NCI-H2171 treated with DMSO at 0.1 percent for 48 hours (cell line): Measurements from ENCODE around the gene NR0B1.

Experiments
- DNase-seq: peaks from one replicate; lab custom pipeline; 2025; lab: John Stamatoyannopoulos, UW

NR0B1 gene

GRCh38 chrX:30270639-30271038 is 38.6 kb downstream of the NR0B1 start:
- no peak for DNase-seq

GRCh38 chrX:30262763-30263162 is 46.4 kb downstream of the NR0B1 start:
- DNase-seq: no peak

- no peak for DNase-seq
Measured at GRCh38 chrX:30261012-30261411, 48.2 kb downstream of the NR0B1 start.

- no peak for DNase-seq
Measured at GRCh38 chrX:30259927-30260326, 49.3 kb downstream of the NR0B1 start.
